AG08396 (cell line): Measurements from ENCODE around the gene RTN4IP1.
"Not testable (repeated sequence)": the region's sequence is repeated elsewhere in the genome, so short reads cannot be mapped to it uniquely, and the experiment has no call there.

Experiments
- DNase-seq: peaks from one replicate; pipeline ENCODE4 v3.0.0; 2012; ENCODE audit warnings: low spot score, mixed read lengths

RTN4IP1 gene

GRCh38 chr6:106581468-106581867 lies 47.8 kb downstream of the RTN4IP1 start:
- no peak for DNase-seq

GRCh38 chr6:106579281-106579680 lies 50.0 kb downstream of the RTN4IP1 start:
- no peak for DNase-seq

GRCh38 chr6:106574741-106575458 lies 54.4 kb downstream of the RTN4IP1 start:
- DNase-seq = peak; percentile 75

- no peak for DNase-seq
Measured at GRCh38 chr6:106572875-106573585, 56.3 kb downstream of the RTN4IP1 start.

- DNase-seq = no peak
Measured at GRCh38 chr6:106572436-106572835, 56.9 kb downstream of the RTN4IP1 start.

GRCh38 chr6:106569428-106569827 lies 59.9 kb downstream of the RTN4IP1 start:
- DNase-seq = no peak

GRCh38 chr6:106568530-106568929 lies 60.8 kb downstream of the RTN4IP1 start:
- DNase-seq = no peak

GRCh38 chr6:106564476-106564875 lies 64.8 kb downstream of the RTN4IP1 start:
- no peak for DNase-seq

GRCh38 chr6:106563614-106564013 lies 65.7 kb downstream of the RTN4IP1 start:
- DNase-seq = no peak

GRCh38 chr6:106561686-106562405 lies 67.5 kb downstream of the RTN4IP1 start:
- DNase-seq = no peak

- no peak for DNase-seq
Measured at GRCh38 chr6:106560996-106561685, 68.2 kb downstream of the RTN4IP1 start.

- not testable (repeated sequence) for DNase-seq
Measured at GRCh38 chr6:106559659-106560058, 69.6 kb downstream of the RTN4IP1 start.

- DNase-seq = no peak
Measured at GRCh38 chr6:106558364-106558763, 70.9 kb downstream of the RTN4IP1 start.

- DNase-seq = no peak
Measured at GRCh38 chr6:106557837-106558236, 71.5 kb downstream of the RTN4IP1 start.

GRCh38 chr6:106556368-106556960 lies 72.8 kb downstream of the RTN4IP1 start:
- DNase-seq = no peak

GRCh38 chr6:106555767-106556166 lies 73.5 kb downstream of the RTN4IP1 start:
- DNase-seq = no peak

GRCh38 chr6:106553440-106553839 lies 75.9 kb downstream of the RTN4IP1 start:
- DNase-seq = no peak

- no peak for DNase-seq
Measured at GRCh38 chr6:106551155-106551554, 78.1 kb downstream of the RTN4IP1 start.

GRCh38 chr6:106549521-106549920 lies 79.8 kb downstream of the RTN4IP1 start:
- DNase-seq = no peak

- not testable (repeated sequence) for DNase-seq
Measured at GRCh38 chr6:106548926-106549455, 80.3 kb downstream of the RTN4IP1 start.

GRCh38 chr6:106547601-106548453 lies 81.5 kb downstream of the RTN4IP1 start:
- DNase-seq = no peak
